Mesothelial cell of epicardium (in vitro differentiated cells): Measurements from ENCODE around the gene PTX4. TPM values are rescaled to one million over a fixed set of nuclear protein-coding genes. Genes with fewer than 3 reads are reported as not detected.
"Not testable (repeated sequence)": the region's sequence is repeated elsewhere in the genome, so short reads cannot be mapped to it uniquely, and the experiment has no call there.

Experiments
- DNase-seq, 2 experiments: peaks; one replicate each; pipeline ENCODE4 v3.0.0; 2021; ENCODE audit warnings: low spot score in 2 of 2; ENCODE audit not compliant: unreplicated experiment in 2 of 2
- H3K27ac Mint-ChIP-seq: 2 replicates; pipeline ENCODE4 v1.8.0; 2021; ENCODE audit warnings: mixed read lengths
- H3K27me3 Mint-ChIP-seq: 2 replicates; pipeline ENCODE4 v1.8.0; 2021; ENCODE audit warnings: low read depth, mixed read lengths
- H3K36me3 Mint-ChIP-seq: 2 replicates; pipeline ENCODE4 v1.8.0; 2021; ENCODE audit warnings: mixed read lengths
- H3K4me1 Mint-ChIP-seq: 2 replicates; pipeline ENCODE4 v1.8.0; 2021; ENCODE audit warnings: mixed read lengths
- H3K4me3 Mint-ChIP-seq: 2 replicates; pipeline ENCODE4 v1.8.0; 2021; ENCODE audit warnings: mild to moderate bottlenecking, moderate library complexity, mixed read lengths
- H3K9me3 Mint-ChIP-seq: 2 replicates; pipeline ENCODE4 v1.8.0; 2021; ENCODE audit warnings: mixed read lengths
- total RNA-seq: library from RNA; stranded (reverse); gene quantifications from 3 replicates; pipeline ENCODE4 v1.2.1, GENCODE V29; 2021
- TF ChIP-seq, protein P1 (sequence below): fragments of 200-600 bp; sonication (generic); IDR thresholded peaks from one replicate; pipeline ENCODE4 v1.5.0; 2021; ENCODE audit warnings: antibody characterized with exemption; ENCODE audit not compliant: unreplicated experiment

The PTX4 gene
- total RNA-seq, 1 donor from 2014 or later: not detected

DNA sequence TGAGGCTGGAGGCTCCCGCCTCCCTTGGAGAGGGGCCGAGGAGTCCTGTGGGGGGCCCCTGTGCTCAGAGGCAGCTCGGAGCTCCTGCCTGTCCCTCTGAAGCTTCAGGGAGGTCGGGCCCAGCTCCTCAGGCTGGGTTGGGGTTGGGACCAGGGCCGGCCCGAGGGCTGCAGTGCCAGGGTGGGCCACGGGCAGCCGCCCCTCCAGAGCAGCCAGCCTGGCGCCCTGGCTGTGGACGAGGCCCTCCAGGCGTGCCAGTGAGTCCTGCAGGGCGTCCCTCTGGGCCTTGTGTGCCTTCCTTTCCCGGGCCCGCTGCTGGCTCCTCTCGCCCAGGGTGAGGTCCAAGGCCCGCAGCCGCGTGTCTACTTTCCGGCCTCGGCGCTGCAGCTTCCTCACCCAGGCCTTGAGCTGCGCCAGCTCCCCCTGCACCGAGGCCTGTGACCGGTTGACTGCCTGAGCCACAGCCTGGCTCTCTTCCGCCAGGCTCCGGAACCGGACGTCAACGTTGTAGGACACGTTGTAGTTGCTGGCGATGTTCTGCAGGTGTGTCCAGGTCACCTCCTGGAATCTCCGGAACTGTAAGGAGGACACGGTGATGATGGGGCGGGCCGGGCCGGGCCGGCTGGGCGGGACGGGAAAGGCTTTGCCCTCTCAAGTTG is 1.2 kb downstream of the PTX4 start:
- no peak for DNase-seq
- TF ChIP-seq, protein P1, sequence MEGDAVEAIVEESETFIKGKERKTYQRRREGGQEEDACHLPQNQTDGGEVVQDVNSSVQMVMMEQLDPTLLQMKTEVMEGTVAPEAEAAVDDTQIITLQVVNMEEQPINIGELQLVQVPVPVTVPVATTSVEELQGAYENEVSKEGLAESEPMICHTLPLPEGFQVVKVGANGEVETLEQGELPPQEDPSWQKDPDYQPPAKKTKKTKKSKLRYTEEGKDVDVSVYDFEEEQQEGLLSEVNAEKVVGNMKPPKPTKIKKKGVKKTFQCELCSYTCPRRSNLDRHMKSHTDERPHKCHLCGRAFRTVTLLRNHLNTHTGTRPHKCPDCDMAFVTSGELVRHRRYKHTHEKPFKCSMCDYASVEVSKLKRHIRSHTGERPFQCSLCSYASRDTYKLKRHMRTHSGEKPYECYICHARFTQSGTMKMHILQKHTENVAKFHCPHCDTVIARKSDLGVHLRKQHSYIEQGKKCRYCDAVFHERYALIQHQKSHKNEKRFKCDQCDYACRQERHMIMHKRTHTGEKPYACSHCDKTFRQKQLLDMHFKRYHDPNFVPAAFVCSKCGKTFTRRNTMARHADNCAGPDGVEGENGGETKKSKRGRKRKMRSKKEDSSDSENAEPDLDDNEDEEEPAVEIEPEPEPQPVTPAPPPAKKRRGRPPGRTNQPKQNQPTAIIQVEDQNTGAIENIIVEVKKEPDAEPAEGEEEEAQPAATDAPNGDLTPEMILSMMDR: no peak
- H3K4me1 Mint-ChIP-seq: peaks cover 1% of the 10 kb centered on the region
- peaks cover 9% of the 10 kb centered on the region for H3K27me3 Mint-ChIP-seq
- H3K4me3 Mint-ChIP-seq: no peak overlapping the region
- no peak overlapping the region for H3K27ac Mint-ChIP-seq
- no peaks in the 10 kb centered on the region for H3K36me3 Mint-ChIP-seq
- H3K9me3 Mint-ChIP-seq: no peaks in the 10 kb centered on the region

- H3K27me3 Mint-ChIP-seq: peaks cover 9% of the 10 kb centered on the region
- DNase-seq: no peak
- H3K4me3 Mint-ChIP-seq: no peak overlapping the region
Observed at GRCh38 chr16:1486551-1487390, 2.0 kb downstream of the PTX4 start.

DNA sequence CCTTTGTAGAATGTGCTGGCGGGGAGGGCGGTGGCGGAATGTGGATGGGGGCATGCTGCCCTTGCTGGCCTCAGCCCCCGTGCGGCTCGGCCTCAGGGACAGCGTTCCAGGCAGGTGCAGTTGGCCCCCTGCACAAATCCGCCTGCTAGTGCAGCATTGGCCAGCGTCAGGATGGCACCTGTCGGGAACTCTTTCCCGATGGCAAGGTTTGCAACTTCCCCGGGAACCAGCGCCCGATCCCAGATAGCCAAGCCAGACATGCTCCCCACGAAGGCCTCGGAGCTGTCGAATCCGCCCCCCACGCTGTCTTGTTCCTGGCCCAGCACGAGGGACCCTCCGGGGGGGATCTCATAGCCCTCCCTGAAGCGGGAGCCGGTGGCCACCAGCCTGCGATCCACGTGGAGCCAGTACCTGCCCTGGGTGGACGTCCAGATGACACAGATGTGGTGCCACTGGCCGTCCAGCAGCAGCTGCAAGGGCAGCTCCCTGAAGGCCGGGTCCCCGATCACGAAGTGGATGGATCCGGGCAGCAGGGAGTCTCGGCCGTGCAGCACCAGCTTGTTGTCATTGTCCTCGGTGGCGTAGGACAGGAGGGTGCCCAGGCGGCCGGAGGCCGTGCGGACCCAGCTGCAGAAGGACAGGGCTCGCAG is 2.8 kb downstream of the PTX4 start:
- no peak for DNase-seq
- TF ChIP-seq, protein P1: no peak
- H3K27ac Mint-ChIP-seq: no peak overlapping the region
- peaks cover 13% of the 10 kb centered on the region for H3K27me3 Mint-ChIP-seq
- no peaks in the 10 kb centered on the region for H3K4me1 Mint-ChIP-seq
- no peaks in the 10 kb centered on the region for H3K36me3 Mint-ChIP-seq
- no peak overlapping the region for H3K4me3 Mint-ChIP-seq
- H3K9me3 Mint-ChIP-seq: no peaks in the 10 kb centered on the region

More at GRCh38 chr16:1486551-1487390, 2.0 kb downstream of the PTX4 start:
- Mint-ChIP-seq H3K27ac (no peak overlapping the region), H3K36me3 (no peaks in the 10 kb centered on the region), H3K4me1 (no peaks in the 10 kb centered on the region), H3K9me3 (no peaks in the 10 kb centered on the region)
- TF ChIP-seq, protein P1: no peak

DNA sequence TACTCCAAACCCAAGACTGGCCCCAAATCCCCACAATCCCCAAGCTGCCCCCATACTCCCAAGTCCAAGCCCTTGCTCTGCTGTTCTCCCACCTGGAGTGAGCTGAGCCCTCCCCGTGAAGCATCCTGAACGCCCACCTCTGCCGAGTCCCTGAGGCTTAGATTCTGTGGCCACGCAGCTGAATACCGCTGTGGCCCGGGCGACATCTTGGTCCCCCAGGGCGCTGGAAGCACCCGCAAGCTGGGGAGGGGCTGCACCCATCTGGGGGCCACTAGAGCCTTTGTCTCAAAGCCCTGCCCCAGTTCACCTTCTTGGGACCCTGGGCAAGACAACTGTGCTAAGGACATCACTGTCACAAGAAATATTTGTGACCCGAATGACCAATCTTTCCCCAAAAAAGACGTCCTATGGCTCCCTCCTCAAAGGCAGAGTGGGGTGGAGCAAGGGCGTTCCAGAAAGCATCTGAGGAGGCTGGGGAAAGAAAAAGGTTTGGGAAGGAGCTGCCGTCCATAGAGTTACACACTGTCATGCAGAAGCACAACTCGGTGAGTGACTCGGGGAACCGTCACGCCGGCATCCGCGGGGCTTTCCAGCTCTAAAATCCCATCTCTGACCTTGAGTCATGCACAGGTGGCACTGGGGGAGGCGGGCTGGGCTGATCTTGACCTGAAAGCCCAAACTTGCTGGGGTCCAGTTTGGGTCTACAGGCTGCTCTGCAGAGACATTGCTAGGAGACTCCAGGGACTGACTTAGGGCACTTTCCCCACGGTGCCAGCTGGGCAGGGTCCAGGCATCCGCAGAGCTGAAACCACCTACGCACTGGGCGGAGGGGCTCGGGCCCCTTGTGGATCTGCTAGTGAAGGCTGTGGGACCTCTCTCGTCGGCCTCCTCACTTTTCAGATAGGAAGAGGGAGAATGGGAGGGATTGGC is 6.6 kb downstream of the PTX4 start:
- peaks cover 17% of the 10 kb centered on the region for H3K27me3 Mint-ChIP-seq
- no peak for DNase-seq
- H3K9me3 Mint-ChIP-seq: peaks cover 10% of the 10 kb centered on the region
- H3K4me1 Mint-ChIP-seq: no peaks in the 10 kb centered on the region
- TF ChIP-seq, protein P1: no peak
- no peaks in the 10 kb centered on the region for H3K36me3 Mint-ChIP-seq
- no peak overlapping the region for H3K4me3 Mint-ChIP-seq
- H3K27ac Mint-ChIP-seq: no peak overlapping the region

DNA sequence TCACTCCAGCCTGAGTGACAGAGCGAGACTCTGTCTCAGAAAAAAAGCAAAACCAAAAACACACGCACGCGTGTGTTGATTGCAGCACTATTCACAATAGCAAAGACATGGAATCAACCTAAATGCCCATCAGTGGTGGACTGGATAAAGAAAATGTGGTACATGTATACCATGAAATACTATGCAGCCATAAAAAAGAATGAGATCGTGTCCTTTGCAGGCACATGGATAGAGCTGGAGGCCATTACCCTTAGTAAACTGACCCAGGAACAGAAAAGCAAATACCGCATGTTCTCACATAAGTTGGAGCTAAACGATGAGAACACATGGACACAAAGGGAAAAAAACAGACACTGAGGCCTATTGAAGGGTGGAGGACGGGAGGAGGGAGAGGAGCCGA is 9.8 kb downstream of the PTX4 start:
- H3K9me3 Mint-ChIP-seq, H3K27ac Mint-ChIP-seq, H3K36me3 Mint-ChIP-seq, DNase-seq, H3K4me3 Mint-ChIP-seq: not testable (repeated sequence)
- peaks cover 11% of the 10 kb centered on the region for H3K4me1 Mint-ChIP-seq
- peaks cover 12% of the 10 kb centered on the region for H3K27me3 Mint-ChIP-seq
